ENCODE results near the gene GNAS. TPM values are rescaled to one million over a fixed set of nuclear protein-coding genes. Genes with fewer than 3 reads are reported as not detected.

GNAS gene
- total RNA-seq, 1 donor = 366 TPM

DNA sequence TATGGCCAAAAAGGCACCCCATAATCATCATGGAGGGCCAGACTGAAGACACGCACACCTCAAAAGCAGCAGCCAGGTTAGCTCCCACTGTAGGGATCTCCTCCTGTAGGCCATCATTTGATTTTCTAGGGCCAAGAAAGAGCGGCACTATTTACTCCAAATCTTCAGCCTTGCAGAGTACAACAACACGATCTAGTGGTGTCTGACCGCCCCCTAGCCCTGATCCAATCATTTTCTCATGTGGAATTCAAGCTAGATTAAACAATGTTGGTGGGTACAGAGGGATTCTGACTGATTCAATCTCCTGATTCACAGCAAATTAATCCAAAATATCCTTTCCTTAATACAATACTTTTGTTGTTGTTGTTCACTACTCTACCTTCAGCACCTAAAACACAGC lies 14.3 kb upstream of the GNAS start:
- Histone ChIP-seq H3K4me2 (ENCODE audit: insufficient read depth, low read length) (no peak overlapping the region), H3K9me3 (ENCODE audit: low read depth, low read length) (no peaks in the 10 kb centered on the region), H3K4me1 (ENCODE audit: insufficient read depth, low read length) (no peaks in the 10 kb centered on the region), H3K4me3 (ENCODE audit: insufficient read depth, low read length) (no peak overlapping the region), H3K27me3 (ENCODE audit: insufficient read depth, low read length) (peaks cover 43% of the 10 kb centered on the region), H3K27ac (ENCODE audit: low read depth, low read length) (no peak overlapping the region), H2AFZ (ENCODE audit: low read length) (no peak overlapping the region), H4K20me1 (ENCODE audit: insufficient read depth, low read length) (peaks cover 7% of the 10 kb centered on the region), H3K79me2 (ENCODE audit: insufficient read depth, low read length) (no peaks in the 10 kb centered on the region), H3K36me3 (ENCODE audit: insufficient read depth, low read length) (peaks cover 3% of the 10 kb centered on the region)
- DNase-seq (ENCODE audit: insufficient read length, low spot score, missing footprints) = no peak
- TF ChIP-seq, protein P1, sequence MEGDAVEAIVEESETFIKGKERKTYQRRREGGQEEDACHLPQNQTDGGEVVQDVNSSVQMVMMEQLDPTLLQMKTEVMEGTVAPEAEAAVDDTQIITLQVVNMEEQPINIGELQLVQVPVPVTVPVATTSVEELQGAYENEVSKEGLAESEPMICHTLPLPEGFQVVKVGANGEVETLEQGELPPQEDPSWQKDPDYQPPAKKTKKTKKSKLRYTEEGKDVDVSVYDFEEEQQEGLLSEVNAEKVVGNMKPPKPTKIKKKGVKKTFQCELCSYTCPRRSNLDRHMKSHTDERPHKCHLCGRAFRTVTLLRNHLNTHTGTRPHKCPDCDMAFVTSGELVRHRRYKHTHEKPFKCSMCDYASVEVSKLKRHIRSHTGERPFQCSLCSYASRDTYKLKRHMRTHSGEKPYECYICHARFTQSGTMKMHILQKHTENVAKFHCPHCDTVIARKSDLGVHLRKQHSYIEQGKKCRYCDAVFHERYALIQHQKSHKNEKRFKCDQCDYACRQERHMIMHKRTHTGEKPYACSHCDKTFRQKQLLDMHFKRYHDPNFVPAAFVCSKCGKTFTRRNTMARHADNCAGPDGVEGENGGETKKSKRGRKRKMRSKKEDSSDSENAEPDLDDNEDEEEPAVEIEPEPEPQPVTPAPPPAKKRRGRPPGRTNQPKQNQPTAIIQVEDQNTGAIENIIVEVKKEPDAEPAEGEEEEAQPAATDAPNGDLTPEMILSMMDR (IDR thresholded peaks at IDR 0.05; ENCODE audit: extremely low read depth, low read depth, low read length) = peak; percentile 8

- peak overlapping the region; percentile 48 for H3K4me2 ChIP-seq (ENCODE audit: insufficient read depth, low read length)
- H2AFZ ChIP-seq (ENCODE audit: low read length) = no peak overlapping the region
These were observed 13.0 kb upstream of the GNAS start for GRCh38 chr20:58839474-58839874.

GRCh38 chr20:58839991-58840747 lies 12.3 kb upstream of the GNAS start:
- peak; percentile 58 for DNase-seq (ENCODE audit: insufficient read length, low spot score, missing footprints)
- Histone ChIP-seq H4K20me1 (ENCODE audit: insufficient read depth, low read length) (no peaks in the 10 kb centered on the region), H2AFZ (ENCODE audit: low read length) (no peak overlapping the region), H3K4me3 (ENCODE audit: insufficient read depth, low read length) (peak overlapping the region; percentile 39), H3K9me3 (ENCODE audit: low read depth, low read length) (no peaks in the 10 kb centered on the region), H3K79me2 (ENCODE audit: insufficient read depth, low read length) (no peaks in the 10 kb centered on the region), H3K4me2 (ENCODE audit: insufficient read depth, low read length) (peak overlapping the region; percentile 48), H3K27me3 (ENCODE audit: insufficient read depth, low read length) (peaks cover 52% of the 10 kb centered on the region), H3K36me3 (ENCODE audit: insufficient read depth, low read length) (peaks cover 3% of the 10 kb centered on the region), H3K27ac (ENCODE audit: low read depth, low read length) (no peak overlapping the region), H3K4me1 (ENCODE audit: insufficient read depth, low read length) (no peaks in the 10 kb centered on the region)
- TF ChIP-seq, protein P1 (IDR thresholded peaks at IDR 0.05; ENCODE audit: extremely low read depth, low read depth, low read length) = no peak

More at GRCh38 chr20:58839474-58839874, 13.0 kb upstream of the GNAS start:
- TF ChIP-seq, protein P1 (IDR thresholded peaks at IDR 0.05; ENCODE audit: extremely low read depth, low read depth, low read length) = peak; percentile 21
- no peaks in the 10 kb centered on the region for H3K4me1 ChIP-seq (ENCODE audit: insufficient read depth, low read length)
- DNase-seq (ENCODE audit: insufficient read length, low spot score, missing footprints) = peak; percentile 91
- peak overlapping the region; percentile 39 for H3K4me3 ChIP-seq (ENCODE audit: insufficient read depth, low read length)
- no peaks in the 10 kb centered on the region for H3K9me3 ChIP-seq (ENCODE audit: low read depth, low read length)
- H4K20me1 ChIP-seq (ENCODE audit: insufficient read depth, low read length) = peaks cover 4% of the 10 kb centered on the region
- no peaks in the 10 kb centered on the region for H3K79me2 ChIP-seq (ENCODE audit: insufficient read depth, low read length)
- peaks cover 47% of the 10 kb centered on the region for H3K27me3 ChIP-seq (ENCODE audit: insufficient read depth, low read length)
- H3K27ac ChIP-seq (ENCODE audit: low read depth, low read length) = no peak overlapping the region
- peaks cover 3% of the 10 kb centered on the region for H3K36me3 ChIP-seq (ENCODE audit: insufficient read depth, low read length)

- DNase-seq (ENCODE audit: insufficient read length, low spot score, missing footprints) = peak; percentile 71
- no peak overlapping the region for H3K4me3 ChIP-seq (ENCODE audit: insufficient read depth, low read length)
- H4K20me1 ChIP-seq (ENCODE audit: insufficient read depth, low read length) = no peaks in the 10 kb centered on the region
- TF ChIP-seq, protein P1 (IDR thresholded peaks at IDR 0.05; ENCODE audit: extremely low read depth, low read depth, low read length) = no peak
- H3K9me3 ChIP-seq (ENCODE audit: low read depth, low read length) = no peaks in the 10 kb centered on the region
- H3K4me2 ChIP-seq (ENCODE audit: insufficient read depth, low read length) = no peak overlapping the region
- peaks cover 3% of the 10 kb centered on the region for H3K36me3 ChIP-seq (ENCODE audit: insufficient read depth, low read length)
- H2AFZ ChIP-seq (ENCODE audit: low read length) = no peak overlapping the region
- no peaks in the 10 kb centered on the region for H3K79me2 ChIP-seq (ENCODE audit: insufficient read depth, low read length)
- no peaks in the 10 kb centered on the region for H3K4me1 ChIP-seq (ENCODE audit: insufficient read depth, low read length)
- no peak overlapping the region for H3K27ac ChIP-seq (ENCODE audit: low read depth, low read length)
- H3K27me3 ChIP-seq (ENCODE audit: insufficient read depth, low read length) = peaks cover 55% of the 10 kb centered on the region
These were observed 11.5 kb upstream of the GNAS start for GRCh38 chr20:58840816-58841538.

Measured in osteoblast (primary cell).